H1 (cell line): Measurements from ENCODE around the gene BTAF1. TPM values are rescaled to one million over a fixed set of nuclear protein-coding genes. Genes with fewer than 3 reads are reported as not detected.

Experiments used
- ASH2L ChIP-seq: fragments of 200-600, 300-600 bp; sonication (generic); IDR thresholded peaks from one replicate; pipeline ENCODE4 v1.7.1; 2017; ENCODE audit warnings: low read length
- BCL11A ChIP-seq, 2 experiments: IDR thresholded peaks; one replicate each; pipeline ENCODE4 v1.6.1; 2011; ENCODE audit warnings: low read depth in 2 of 2, low read length in 2 of 2, mild to moderate bottlenecking in 2 of 2
- CBX8 ChIP-seq: fragments of 300-800, 300-1000 bp; sonication (generic); IDR thresholded peaks from 2 replicates; pipeline ENCODE4 v1.7.1; 2016; ENCODE audit warnings: low read depth, low read length, borderline replicate concordance
- CHD2 ChIP-seq: IDR thresholded peaks from 2 replicates; pipeline ENCODE4 v1.6.1; 2012; ENCODE audit warnings: low read length, improper control_type of control experiment
- CHD7 ChIP-seq: fragments of 300-600 bp; sonication (generic); IDR thresholded peaks from 2 replicates; pipeline ENCODE4 v1.7.1; 2012; ENCODE audit warnings: low read length, moderate library complexity, mild to moderate bottlenecking, inconsistent platforms; ENCODE audit not compliant: insufficient replicate concordance
- JUN ChIP-seq: IDR thresholded peaks from 2 replicates; pipeline ENCODE4 v1.6.1; 2011; ENCODE audit warnings: low read depth, mild to moderate bottlenecking, improper control_type of control experiment, low read length
- JUND ChIP-seq: IDR thresholded peaks from 2 replicates; pipeline ENCODE4 v1.6.1; 2011; ENCODE audit warnings: mild to moderate bottlenecking, improper control_type of control experiment, low read length
- NANOG ChIP-seq: IDR thresholded peaks from 2 replicates; pipeline ENCODE4 v1.6.1; 2011; ENCODE audit warnings: low read length, low read depth, mild to moderate bottlenecking, inconsistent platforms; ENCODE audit not compliant: insufficient read depth, poor library complexity, severe bottlenecking
- NRF1 ChIP-seq: IDR thresholded peaks from 2 replicates; pipeline ENCODE4 v1.6.1; 2011; ENCODE audit warnings: mild to moderate bottlenecking, low read depth, low read length, improper control_type of control experiment
- POLR2A ChIP-seq, 2 experiments: IDR thresholded peaks; 1 replicate in 1 of 2; 2 replicates in 1 of 2; pipeline ENCODE4 v1.6.1; 2011; ENCODE audit warnings: low read depth in 2 of 2, low read length in 2 of 2, mild to moderate bottlenecking in 2 of 2; ENCODE audit errors: control extremely low read depth in 1 of 2
- RXRA ChIP-seq: IDR thresholded peaks from 2 replicates; pipeline ENCODE4 v1.6.1; 2011; ENCODE audit warnings: low read depth, mild to moderate bottlenecking, low read length, moderate library complexity; ENCODE audit not compliant: insufficient read depth
- SP2 ChIP-seq: IDR thresholded peaks from 2 replicates; pipeline ENCODE4 v1.6.1; 2012; ENCODE audit warnings: mild to moderate bottlenecking, low read length, inconsistent platforms
- SP4 ChIP-seq: IDR thresholded peaks from 2 replicates; pipeline ENCODE4 v1.6.1; 2012; ENCODE audit warnings: low read length, inconsistent platforms
- SUZ12 ChIP-seq: fragments of 200-600 bp; sonication (generic); IDR thresholded peaks from 2 replicates; pipeline ENCODE4 v1.6.1; 2012; ENCODE audit warnings: mild to moderate bottlenecking, inconsistent platforms, low read length, moderate library complexity, mixed read lengths
- polyA plus RNA-seq, 7 experiments: library from polyadenylated mRNA; depleted of rRNA in 3 of 7; stranded (reverse) in 5 of 7; unstranded in 2 of 7; fragments of >200 nt in 5 of 7; fragments of 200-250 nt in 2 of 7; gene quantifications; 1 replicate in 5 of 7; 2 replicates in 1 of 7; 4 replicates in 1 of 7; pipeline versions ENCODE4 v1.2.1 to v1.2.3, GENCODE V29; 2011 to 2013; ENCODE audit warnings: missing spikeins in 2 of 7, mixed read lengths in 2 of 7
- total RNA-seq: library from RNA; stranded (reverse); fragmentation: NEBNext Ultra II Directional; extraction: Animal tissue kit (Norgen Biotek cat#: 25700); gene quantifications from 2 replicates; pipeline ENCODE4 v1.2.1, GENCODE V29; 2021

Gene BTAF1
- total and polyA plus RNA-seq, 2 of the 8 experiments (the other 6 are each of a cell fraction or from before 2014, with no cell fraction given) = 24.5 to 39.1 TPM

DNA sequence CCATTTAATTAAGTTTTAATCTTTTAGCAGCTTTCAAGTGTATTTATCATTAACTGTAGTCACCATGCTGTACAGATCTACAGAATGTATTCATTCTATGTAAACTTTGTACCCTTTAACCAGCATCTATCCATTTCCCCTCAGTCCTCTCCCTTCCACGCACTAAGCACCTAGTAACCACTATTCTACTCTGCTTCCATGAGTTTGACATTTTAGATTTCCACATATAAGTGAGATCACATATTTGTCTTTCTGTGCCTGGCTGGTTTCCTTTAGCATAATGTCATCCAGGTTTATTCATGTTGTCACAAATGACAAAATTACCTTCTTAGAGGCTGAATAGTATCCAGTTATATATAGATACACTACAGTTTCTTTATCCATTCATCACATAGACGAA lies 79.7 kb downstream of the BTAF1 start (continued):
- TF ChIP-seq CHD7 = no peak
- TF ChIP-seq CBX8 = no peak
- TF ChIP-seq SP4 = no peak
- TF ChIP-seq ASH2L = no peak
- TF ChIP-seq BCL11A (IDR thresholded peaks at IDR 0.05; ENCODE audit: low read depth in 2 of 2, low read length in 2 of 2) = no peak
- no peak for TF ChIP-seq JUND
- TF ChIP-seq CHD2 = no peak
- no peak for TF ChIP-seq POLR2A (IDR thresholded peaks at IDR 0.05; ENCODE audit: control extremely low read depth in 1 of 2, low read depth in 2 of 2, low read length in 2 of 2)
- TF ChIP-seq NANOG = no peak
- no peak for TF ChIP-seq SP2
- TF ChIP-seq SUZ12 = no peak
- no peak for TF ChIP-seq RXRA
- no peak for TF ChIP-seq JUN
- no peak for TF ChIP-seq NRF1
